ENCODE data around the gene LRP8.

- TF ChIP-seq CTCF (IDR thresholded peaks at IDR 0.05; ENCODE audit: low read depth, low read length, missing input control): no peak
- no peak for TF ChIP-seq EGR1 (IDR thresholded peaks at IDR 0.05; ENCODE audit: low read depth in 2 of 2)
- TF ChIP-seq MAX (IDR thresholded peaks at IDR 0.05): no peak
- TF ChIP-seq ATF3 (IDR thresholded peaks at IDR 0.05): no peak
- TF ChIP-seq ZBTB33 (IDR thresholded peaks at IDR 0.05): no peak
- TF ChIP-seq REST (IDR thresholded peaks at IDR 0.05): no peak
- no peak for TF ChIP-seq YY1 (IDR thresholded peaks at IDR 0.05)
- TF ChIP-seq RAD21 (IDR thresholded peaks at IDR 0.05): no peak
- TF ChIP-seq FOXA1 (IDR thresholded peaks at IDR 0.05): no peak
- no peak for TF ChIP-seq GABPA (IDR thresholded peaks at IDR 0.05 in 1 of 2, conservative IDR thresholded peaks at IDR 0.05 in 1 of 2)
- TF ChIP-seq JUND (IDR thresholded peaks at IDR 0.05): no peak
These were observed 21.7 kb downstream of the LRP8 start for GRCh38 chr1:53306168-53306567.
